HepG2 (cell line): ENCODE data around the gene CPHXL2. TPM values are rescaled to one million over a fixed set of nuclear protein-coding genes. Genes with fewer than 3 reads are reported as not detected.

Experiments
- AKAP8 ChIP-seq: sonication (generic); formaldehyde crosslinking; IDR thresholded peaks from 2 replicates; pipeline ENCODE4 v1.5.1; 2020; ENCODE audit warnings: mild to moderate bottlenecking, missing genetic modification reagents
- FIP1L1 ChIP-seq: fragments of 200-400 bp; formaldehyde crosslinking; IDR thresholded peaks from 2 replicates; pipeline ENCODE4 v1.6.1; 2018; ENCODE audit warnings: low read depth, mild to moderate bottlenecking, low read length, moderate library complexity, borderline replicate concordance; ENCODE audit not compliant: insufficient read depth
- GFI1 ChIP-seq: sonication (generic); formaldehyde crosslinking; IDR thresholded peaks from 2 replicates; pipeline ENCODE4 v1.5.0; 2020; ENCODE audit warnings: missing genetic modification reagents, mild to moderate bottlenecking, borderline replicate concordance
- GTF2F1 ChIP-seq: fragments of 150-350 bp; IDR thresholded peaks from 2 replicates; pipeline ENCODE4 v1.6.1; 2014; ENCODE audit warnings: low read length
- HNF1B ChIP-seq: sonication (generic); formaldehyde crosslinking; IDR thresholded peaks from 2 replicates; pipeline ENCODE4 v1.5.1; 2020; ENCODE audit warnings: mild to moderate bottlenecking, moderate library complexity, missing genetic modification reagents
- JARID2 ChIP-seq: sonication (generic); formaldehyde crosslinking; IDR thresholded peaks from 2 replicates; pipeline ENCODE4 v1.8.1; 2023; ENCODE audit warnings: missing genetic modification reagents, inconsistent platforms; ENCODE audit not compliant: insufficient replicate concordance
- MEIS1 ChIP-seq: sonication (generic); formaldehyde crosslinking; IDR thresholded peaks from 2 replicates; pipeline ENCODE4 v1.9.0; 2021; ENCODE audit warnings: mild to moderate bottlenecking, missing genetic modification reagents, moderate library complexity, borderline replicate concordance
- PPARG ChIP-seq: conservative IDR thresholded peaks from 2 replicates; pipeline ENCODE4 v1.6.1; 2016; ENCODE audit warnings: missing biosample characterization, missing genetic modification reagents
- SPEN ChIP-seq: sonication (generic); formaldehyde crosslinking; IDR thresholded peaks from 2 replicates; pipeline ENCODE4 v1.5.1; 2020; ENCODE audit warnings: low read depth, mild to moderate bottlenecking, missing genetic modification reagents
- SYNCRIP ChIP-seq: fragments of 200-400 bp; formaldehyde crosslinking; IDR thresholded peaks from 2 replicates; pipeline ENCODE4 v1.6.1; 2018; ENCODE audit warnings: mild to moderate bottlenecking, low read depth, low read length; ENCODE audit not compliant: insufficient read depth
- TOE1 ChIP-seq: sonication (generic); formaldehyde crosslinking; IDR thresholded peaks from 2 replicates; pipeline ENCODE4 v1.4.0; 2020; ENCODE audit warnings: mild to moderate bottlenecking, missing genetic modification reagents
- ZNF414 ChIP-seq: sonication (generic); formaldehyde crosslinking; IDR thresholded peaks from 2 replicates; pipeline ENCODE4 v1.5.0; 2020; ENCODE audit warnings: missing genetic modification reagents
- ZNF441 ChIP-seq: sonication (generic); formaldehyde crosslinking; IDR thresholded peaks from 2 replicates; pipeline ENCODE4 v1.7.0; 2021; ENCODE audit warnings: missing genetic modification reagents, borderline replicate concordance
- ZNF446 ChIP-seq: sonication (generic); formaldehyde crosslinking; IDR thresholded peaks from 2 replicates; pipeline ENCODE4 v1.5.0; 2020; ENCODE audit warnings: mild to moderate bottlenecking, missing genetic modification reagents
- ZNF891 ChIP-seq: sonication (generic); formaldehyde crosslinking; IDR thresholded peaks from 2 replicates; pipeline ENCODE4 v1.5.0; 2020; ENCODE audit warnings: mild to moderate bottlenecking, missing genetic modification reagents
- ZZZ3 ChIP-seq: sonication (generic); formaldehyde crosslinking; IDR thresholded peaks from 2 replicates; pipeline ENCODE4 v1.4.0; 2020; ENCODE audit warnings: missing genetic modification reagents, mild to moderate bottlenecking, borderline replicate concordance
- polyA plus RNA-seq, 8 experiments: library from polyadenylated mRNA; depleted of rRNA in 3 of 8; stranded (reverse) in 7 of 8; unstranded in 1 of 8; fragments of >200 nt; fragmentation: Illumina TruSeq in 4 of 8; extraction: Trizol in 4 of 8; gene quantifications; 2 replicates each; pipeline versions ENCODE4 v1.2.1 to v1.2.3, GENCODE V29; 2011 to 2016; ENCODE audit warnings: low read depth in 4 of 8, missing spikeins in 1 of 8, mixed read lengths in 1 of 8; ENCODE audit not compliant: insufficient read depth in 1 of 8
- total RNA-seq, 5 experiments: library from RNA; depleted of rRNA; stranded (reverse); fragments of >200 nt; fragmentation: Illumina TruSeq; extraction: Trizol; gene quantifications; 2 replicates each; pipeline ENCODE4 v1.2.3, GENCODE V29; 2016; ENCODE audit warnings: low read depth in 1 of 5
- TF ChIP-seq, protein P1 (sequence below), 2 experiments: sonication (generic) in 1 of 2; formaldehyde crosslinking in 1 of 2; IDR thresholded peaks; 2 replicates each; pipeline versions ENCODE4 v1.4.0 to v1.6.1; 2016 to 2020; ENCODE audit warnings: borderline replicate concordance in 1 of 2, low read depth in 1 of 2, mild to moderate bottlenecking in 1 of 2, missing genetic modification reagents in 1 of 2
- TF ChIP-seq, protein P2 (sequence below): sonication (generic); formaldehyde crosslinking; IDR thresholded peaks from 2 replicates; pipeline ENCODE4 v1.4.0; 2020; ENCODE audit warnings: mild to moderate bottlenecking, low read depth, missing genetic modification reagents

CPHXL2 gene
- total and polyA plus RNA-seq, 2 of the 13 experiments (the other 11 are each of a cell fraction or from before 2014, with no cell fraction given), result not detected

GRCh38 chr16:75622761-75623605 lies 53.8 kb downstream of the CPHXL2 start, which contains the start of gene ADAT1 (continued):
- TF ChIP-seq PPARG (CRISPR knock-in tag) (0 out of 2 replicates have a peak, but pooled peaks have one; percentile 25), ZNF891 (CRISPR knock-in tag) (peak; percentile 96), AKAP8 (CRISPR knock-in tag) (no peak), ZZZ3 (CRISPR knock-in tag) (no peak; the same call in 1 of the 2 replicates), ZNF446 (CRISPR knock-in tag) (peak; percentile 70; the same call in 1 of the 2 replicates), GTF2F1 (no peak), SYNCRIP (no peak), MEIS1 (CRISPR knock-in tag) (no peak), ZNF414 (CRISPR knock-in tag) (no peak), JARID2 (CRISPR knock-in tag) (no peak), SPEN (CRISPR knock-in tag) (peak; percentile 91), FIP1L1 (no peak; the same call in 1 of the 2 replicates), HNF1B (peak; percentile 84), GFI1 (CRISPR knock-in tag) (no peak), TOE1 (CRISPR knock-in tag) (no peak), ZNF441 (peak; percentile 68)
- TF ChIP-seq, protein P1, sequence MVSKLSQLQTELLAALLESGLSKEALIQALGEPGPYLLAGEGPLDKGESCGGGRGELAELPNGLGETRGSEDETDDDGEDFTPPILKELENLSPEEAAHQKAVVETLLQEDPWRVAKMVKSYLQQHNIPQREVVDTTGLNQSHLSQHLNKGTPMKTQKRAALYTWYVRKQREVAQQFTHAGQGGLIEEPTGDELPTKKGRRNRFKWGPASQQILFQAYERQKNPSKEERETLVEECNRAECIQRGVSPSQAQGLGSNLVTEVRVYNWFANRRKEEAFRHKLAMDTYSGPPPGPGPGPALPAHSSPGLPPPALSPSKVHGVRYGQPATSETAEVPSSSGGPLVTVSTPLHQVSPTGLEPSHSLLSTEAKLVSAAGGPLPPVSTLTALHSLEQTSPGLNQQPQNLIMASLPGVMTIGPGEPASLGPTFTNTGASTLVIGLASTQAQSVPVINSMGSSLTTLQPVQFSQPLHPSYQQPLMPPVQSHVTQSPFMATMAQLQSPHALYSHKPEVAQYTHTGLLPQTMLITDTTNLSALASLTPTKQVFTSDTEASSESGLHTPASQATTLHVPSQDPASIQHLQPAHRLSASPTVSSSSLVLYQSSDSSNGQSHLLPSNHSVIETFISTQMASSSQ (IDR thresholded peaks at IDR 0.05; ENCODE audit: low read depth), result no peak
- TF ChIP-seq, protein P1 (CRISPR knock-in tag; IDR thresholded peaks at IDR 0.05; ENCODE audit: borderline replicate concordance), result peak; percentile 63; the same call in 1 of the 2 replicates
- TF ChIP-seq, protein P2, sequence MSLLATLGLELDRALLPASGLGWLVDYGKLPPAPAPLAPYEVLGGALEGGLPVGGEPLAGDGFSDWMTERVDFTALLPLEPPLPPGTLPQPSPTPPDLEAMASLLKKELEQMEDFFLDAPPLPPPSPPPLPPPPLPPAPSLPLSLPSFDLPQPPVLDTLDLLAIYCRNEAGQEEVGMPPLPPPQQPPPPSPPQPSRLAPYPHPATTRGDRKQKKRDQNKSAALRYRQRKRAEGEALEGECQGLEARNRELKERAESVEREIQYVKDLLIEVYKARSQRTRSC (CRISPR knock-in tag), result no peak
